Activated CD8-positive, alpha-beta memory T cell treated with anti-CD3 and anti-CD28 coated beads, Interleukin-2, amount 50 U/mL, for 4 hours (primary cell): ENCODE data around the gene PAEP.
A peak's percentile ranks its signal among the peaks of the same experiment; 100 is the strongest.
"Not testable (repeated sequence)": the region's sequence is repeated elsewhere in the genome, so short reads cannot be mapped to it uniquely, and the experiment has no call there.

Source experiments
- DNase-seq: peaks from one replicate; pipeline ENCODE4 v3.0.0-alpha.2; 2020

The PAEP gene

DNA sequence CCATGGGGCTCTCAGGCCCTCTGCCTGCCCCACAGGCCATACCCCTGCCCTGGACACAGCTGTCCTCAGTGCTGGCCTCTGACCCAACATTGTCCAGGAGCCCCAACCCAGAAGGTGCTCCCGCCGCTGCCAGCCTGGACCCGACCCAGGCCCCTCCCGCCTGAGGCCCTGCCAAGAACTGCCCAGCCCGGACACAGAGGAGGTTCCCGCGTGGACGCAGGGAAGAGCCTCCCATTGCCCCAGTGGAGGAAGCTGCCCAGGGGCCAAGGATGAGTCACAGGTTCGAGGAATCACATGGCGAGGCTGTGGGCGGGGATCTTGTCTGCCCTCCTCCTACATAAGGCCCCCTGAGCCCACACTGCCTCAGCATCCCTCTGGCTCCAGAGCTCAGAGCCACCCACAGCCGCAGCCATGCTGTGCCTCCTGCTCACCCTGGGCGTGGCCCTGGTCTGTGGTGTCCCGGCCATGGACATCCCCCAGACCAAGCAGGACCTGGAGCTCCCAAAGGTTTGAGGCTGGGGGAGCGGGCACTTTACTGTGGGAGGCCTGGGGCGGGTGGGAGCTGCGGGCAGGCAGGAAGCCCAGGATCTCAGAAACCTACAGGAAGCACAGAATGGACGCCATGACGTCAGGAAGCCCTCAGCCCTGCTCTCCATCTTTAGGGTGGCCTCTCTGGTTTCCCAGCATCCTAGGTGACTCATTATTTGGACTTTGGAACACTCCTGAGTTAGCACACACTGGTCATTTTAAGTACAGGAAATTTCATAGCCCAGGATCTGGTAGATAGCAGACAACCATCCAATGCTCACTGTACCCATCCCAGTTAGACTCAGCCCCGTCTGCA, at the start of gene PAEP:
Gene PAEP (plus strand): TSS at position 366 of the 844 bp plus-strand sequence.
- DNase-seq, result no peak

DNA sequence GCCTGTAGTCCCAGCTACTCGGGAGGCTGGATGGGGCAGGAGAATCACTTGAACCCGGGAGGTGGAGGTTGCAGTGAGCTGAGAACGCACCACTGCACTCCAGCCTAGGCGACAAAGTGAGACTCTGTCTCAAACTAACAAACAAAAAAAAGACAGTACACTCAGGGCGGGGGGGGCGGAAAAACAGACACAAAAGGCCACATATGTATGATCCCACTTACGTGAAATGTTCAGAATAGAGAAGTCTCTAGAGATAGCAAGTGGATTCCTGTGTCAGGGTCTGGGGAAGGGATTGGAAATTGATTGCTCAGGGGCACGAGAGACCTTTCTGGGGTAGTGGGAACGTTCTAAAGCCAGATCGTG, 49.3 kb upstream of the PAEP start:
- no peak for DNase-seq

GRCh38 chr9:135512904-135513303, 48.7 kb upstream of the PAEP start:
- peak; percentile 2 for DNase-seq

GRCh38 chr9:135513351-135513846, 48.2 kb upstream of the PAEP start:
- peak; percentile 4 for DNase-seq

DNA sequence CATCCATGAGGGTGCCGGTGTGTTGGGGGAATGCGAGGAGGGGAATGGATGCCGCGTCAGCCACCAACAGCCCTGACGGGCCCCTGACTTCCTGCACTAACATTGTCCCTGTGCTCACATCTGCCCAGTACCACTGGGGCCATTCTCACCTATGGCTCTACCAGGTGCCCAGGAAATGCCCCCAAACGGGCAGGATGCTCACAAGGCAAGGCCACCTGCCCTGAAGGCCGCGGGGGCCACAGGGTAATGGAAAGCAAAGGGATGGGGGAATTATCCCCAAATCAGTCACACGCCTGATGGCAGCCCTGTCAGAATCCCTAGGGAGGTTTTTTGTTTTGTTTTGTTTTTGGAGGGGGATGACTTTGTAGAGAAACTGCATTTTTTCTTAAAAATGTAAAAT, 47.6 kb upstream of the PAEP start:
- DNase-seq, result not testable (repeated sequence)

GRCh38 chr9:135514342-135515082, 47.0 kb upstream of the PAEP start:
- DNase-seq, result peak; percentile 5

GRCh38 chr9:135515083-135515951, 46.2 kb upstream of the PAEP start:
- DNase-seq, result peak; percentile 9

GRCh38 chr9:135516132-135516860, 45.3 kb upstream of the PAEP start:
- peak; percentile 12 for DNase-seq

DNA sequence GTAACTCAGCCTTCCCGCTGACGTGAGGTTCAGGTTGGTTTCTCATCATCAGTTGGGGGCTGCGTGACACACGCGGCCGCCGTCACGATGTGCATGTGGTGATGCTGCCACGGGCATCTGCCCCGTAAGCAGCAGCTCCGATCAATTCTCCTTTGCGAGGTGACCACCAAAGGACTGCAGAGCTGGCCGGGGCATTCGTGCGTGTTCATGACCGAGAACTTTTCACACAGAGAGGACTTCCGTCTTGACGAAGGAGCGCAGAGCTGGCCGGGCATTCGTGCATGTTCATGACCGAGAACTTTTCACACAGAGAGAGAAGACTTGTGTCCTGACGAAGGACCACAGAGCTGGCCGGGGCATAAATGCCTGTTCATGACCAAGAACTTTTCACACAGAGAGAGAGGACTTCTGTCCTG, 44.1 kb upstream of the PAEP start:
- DNase-seq, result peak; percentile 2

- no peak for DNase-seq
Observed at GRCh38 chr9:135519179-135519971, 42.2 kb upstream of the PAEP start.

DNA sequence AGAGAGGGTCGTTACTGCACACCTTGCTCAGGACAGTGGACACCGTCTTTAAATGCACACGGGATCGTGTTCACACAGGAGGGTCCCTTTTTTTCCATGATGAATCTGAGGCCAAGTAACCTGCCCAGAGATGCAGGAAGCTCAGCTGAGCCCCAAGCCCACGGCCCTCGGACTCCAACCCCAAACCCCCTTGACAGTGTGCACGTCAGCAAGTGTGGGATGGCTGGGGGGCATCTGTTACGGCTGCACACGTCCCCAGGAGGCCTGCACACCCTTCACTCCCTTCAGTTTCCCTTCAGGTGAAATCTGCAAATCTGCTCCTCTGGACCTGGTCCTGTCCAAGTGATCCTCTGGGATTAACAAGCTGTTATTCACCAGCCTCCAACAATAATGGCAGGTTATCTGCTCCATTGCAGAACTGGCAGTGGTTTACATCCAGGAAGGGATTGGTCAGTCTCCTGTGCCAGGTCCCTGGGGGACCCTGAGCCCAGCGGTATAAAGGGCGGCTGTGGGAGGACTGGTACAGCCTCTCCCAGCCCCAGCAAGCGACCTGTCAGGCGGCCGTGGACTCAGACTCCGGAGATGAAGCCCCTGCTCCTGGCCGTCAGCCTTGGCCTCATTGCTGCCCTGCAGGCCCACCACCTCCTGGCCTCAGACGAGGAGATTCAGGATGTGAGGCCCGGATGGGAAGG, 40.5 kb upstream of the PAEP start, which contains the start of gene LCN1:
Gene LCN1 (plus strand): TSS at position 525 of the 692 bp plus-strand sequence. CDS start 58 bp downstream, at position 583.
- DNase-seq, result no peak

DNA sequence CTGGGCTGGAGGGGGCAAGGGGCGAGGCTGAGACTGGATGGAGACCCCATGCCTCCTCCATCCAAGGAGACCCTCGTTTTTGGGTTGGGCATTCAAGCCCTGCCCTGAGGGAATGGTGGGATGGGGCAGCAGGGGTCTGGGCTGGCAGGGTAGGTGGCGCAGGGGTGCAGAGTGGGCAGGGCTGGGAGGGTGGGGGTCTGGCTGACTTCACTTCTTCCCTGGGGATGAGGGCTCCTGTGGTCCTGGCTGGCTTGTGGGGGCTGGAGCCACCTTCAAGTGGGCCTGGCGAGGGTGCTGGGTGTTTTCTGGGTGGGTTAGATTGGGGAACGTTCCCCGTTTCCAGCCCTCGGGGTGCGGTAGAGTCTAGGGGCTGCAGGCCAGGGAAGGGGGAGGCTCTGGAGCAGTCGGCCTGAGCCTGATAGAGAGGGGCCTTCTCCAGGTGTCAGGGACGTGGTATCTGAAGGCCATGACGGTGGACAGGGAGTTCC, 39.9 kb upstream of the PAEP start:
- DNase-seq, result no peak

DNA sequence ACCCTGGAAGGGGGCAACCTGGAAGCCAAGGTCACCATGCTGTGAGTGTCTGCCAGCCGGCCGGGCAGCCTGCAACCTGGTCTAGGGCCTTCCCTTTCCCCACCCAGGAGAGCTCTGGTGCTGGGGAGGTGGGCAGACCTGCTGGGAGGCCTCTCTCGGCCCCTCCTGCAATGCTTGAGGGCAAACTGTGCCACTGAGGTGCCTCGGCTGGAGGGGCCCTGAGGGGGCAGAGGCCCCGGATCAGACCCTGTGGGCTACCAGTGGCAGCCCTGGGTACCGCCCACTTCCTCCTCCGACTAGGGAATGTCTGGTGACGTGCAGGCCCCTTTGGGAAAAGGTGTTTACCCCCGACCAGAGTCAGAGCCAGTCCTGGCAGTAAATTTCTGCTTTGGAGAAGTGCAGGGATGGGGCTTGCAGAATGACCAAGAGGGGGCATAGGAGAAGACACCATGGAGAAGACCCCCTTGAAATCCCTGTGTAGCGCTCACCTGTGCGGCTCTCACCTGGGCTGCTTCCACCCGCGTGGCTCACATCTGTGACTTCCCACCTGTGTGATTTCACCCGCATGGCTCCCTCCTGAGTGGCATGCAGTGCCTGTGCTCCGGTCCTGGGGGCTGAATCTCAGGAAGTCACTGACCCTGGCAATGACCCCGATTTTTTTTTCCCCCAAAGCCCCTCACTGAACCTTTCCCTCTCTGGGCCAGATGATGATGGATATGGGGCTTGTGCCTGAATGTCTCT, 39.2 kb upstream of the PAEP start:
- DNase-seq, result no peak

DNA sequence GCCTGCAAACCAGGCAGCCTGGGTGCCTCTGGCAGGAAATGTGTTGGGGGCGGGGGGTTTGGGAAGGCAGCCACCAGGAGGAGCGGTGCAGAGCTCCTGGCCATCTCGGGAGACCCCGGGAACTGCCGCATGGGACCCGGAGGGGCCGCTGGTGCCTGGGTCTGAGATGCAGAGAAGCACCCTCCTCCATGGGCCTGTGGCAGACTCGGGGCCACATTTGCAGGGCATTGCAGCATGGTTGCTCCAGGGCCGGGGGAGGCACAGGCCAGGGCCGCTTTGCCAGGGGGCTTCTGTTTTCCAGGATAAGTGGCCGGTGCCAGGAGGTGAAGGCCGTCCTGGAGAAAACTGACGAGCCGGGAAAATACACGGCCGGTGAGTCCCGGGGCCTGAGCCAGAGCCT, 38.6 kb upstream of the PAEP start:
- no peak for DNase-seq

DNA sequence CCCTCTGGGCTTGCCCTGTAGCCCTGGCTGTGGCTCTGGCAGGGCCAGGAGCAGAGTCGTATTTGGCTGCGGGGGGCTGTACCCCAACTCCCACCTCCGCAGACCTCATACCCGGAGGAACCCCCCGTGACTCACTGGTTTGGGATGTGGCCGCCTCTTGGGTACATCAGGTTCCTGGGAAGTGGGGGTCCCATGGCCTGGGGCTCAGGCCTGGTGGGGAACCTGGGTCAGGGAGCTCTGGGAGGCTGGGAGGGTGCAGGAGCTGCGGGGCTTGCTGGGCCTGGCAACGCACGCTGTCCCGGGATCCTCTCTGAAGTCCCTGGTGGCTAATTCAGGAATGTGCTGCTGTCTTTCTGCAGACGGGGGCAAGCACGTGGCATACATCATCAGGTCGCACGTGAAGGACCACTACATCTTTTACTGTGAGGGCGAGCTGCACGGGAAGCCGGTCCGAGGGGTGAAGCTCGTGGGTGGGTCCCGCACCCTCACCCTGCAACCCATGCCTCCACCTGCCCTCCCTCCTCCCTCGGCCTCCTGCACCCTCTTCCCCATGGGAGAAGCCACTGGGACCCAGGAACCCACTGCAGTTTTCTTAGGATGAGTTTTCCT, 37.9 kb upstream of the PAEP start:
- no peak for DNase-seq

DNA sequence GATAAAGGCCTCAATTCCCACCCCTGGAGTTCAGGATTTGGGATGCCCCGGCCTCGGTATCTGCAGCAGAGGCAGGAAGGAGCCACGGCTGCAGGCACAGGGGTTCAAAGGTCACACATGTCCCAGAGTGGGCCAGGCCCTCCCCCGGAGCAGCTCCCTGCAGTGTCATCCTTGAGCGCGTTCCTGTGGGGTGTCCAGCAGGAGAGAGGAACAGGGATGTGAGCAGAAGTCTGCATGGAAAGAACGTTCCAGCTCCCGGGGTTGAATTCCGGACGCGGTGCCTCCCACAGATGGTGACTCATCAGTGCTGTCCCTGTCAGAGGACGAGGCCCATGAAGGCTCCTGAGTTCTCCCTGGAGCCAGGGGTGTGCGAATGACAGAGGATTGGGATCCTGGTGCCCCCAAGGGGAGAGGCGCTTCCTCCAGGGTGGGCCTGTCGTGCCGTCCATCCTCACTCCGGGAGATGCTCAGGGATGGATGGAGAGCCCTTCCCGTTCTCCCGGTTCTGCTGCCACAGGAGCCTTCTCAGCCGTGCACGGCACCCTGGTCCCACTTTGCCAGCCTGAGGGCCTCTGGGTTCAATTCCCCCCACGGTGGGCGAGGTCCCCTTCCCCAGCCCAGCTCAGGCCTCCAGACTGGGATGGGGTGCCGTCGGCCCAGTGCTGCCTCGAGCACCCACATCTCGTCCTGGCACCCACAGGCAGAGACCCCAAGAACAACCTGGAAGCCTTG, 37.3 kb upstream of the PAEP start:
- DNase-seq, result no peak

DNA sequence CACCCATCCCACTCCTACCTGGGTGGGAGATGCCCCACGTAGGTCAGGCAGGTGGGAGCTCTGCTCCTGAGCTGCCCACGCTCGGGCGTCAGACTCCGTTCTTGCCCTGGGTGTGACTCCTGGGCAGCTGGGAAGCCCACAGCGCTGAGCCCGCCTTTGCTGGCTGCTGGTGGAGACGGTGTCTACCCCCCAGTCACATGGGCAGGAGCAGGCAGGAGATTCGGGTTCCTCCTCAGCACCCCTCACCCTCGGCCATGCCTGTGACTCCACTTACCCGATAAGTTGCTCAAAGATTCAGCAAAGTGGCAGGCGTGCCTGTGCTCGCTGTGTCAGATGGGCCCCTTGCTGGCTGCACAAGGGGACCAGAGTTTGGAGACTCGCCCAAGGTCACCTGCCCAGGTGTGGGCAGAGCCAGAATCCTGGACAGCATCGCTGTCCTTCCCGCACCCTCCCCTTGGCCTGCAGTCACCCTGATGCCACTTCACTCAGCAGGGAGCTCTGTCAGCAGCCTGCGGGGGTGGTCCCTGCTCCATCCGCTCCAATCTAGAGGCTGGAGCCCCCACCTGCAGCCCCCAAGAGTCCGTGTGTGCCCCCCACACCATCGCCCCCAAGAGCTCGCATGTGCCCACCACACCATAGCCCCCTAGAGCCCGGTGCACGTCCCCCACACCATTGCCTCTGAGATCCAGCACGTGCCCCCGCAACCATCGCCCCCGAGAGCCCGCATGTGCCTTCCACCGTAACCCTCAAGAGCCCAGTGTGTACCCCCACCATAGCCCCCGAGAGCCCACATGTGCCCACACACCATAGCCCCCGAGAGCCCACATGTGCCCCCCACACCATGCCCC, 36.1 kb upstream of the PAEP start:
- DNase-seq, result no peak
